Choroid plexus epithelial cell (primary cell): ENCODE measurements around the gene ZNF862.

ENCODE experiments used
- DNase-seq: peaks from one replicate; pipeline ENCODE4 v3.0.0-alpha.2; 2010; ENCODE audit warnings: low read depth
- H3K4me3 ChIP-seq: 2 replicates; pipeline ENCODE4 v1.5.1; 2011; ENCODE audit warnings: low read depth, mild to moderate bottlenecking, control low read depth, low read length, moderate library complexity
- TF ChIP-seq, protein P1 (sequence below): conservative IDR thresholded peaks from 2 replicates; pipeline ENCODE4 v1.5.1; 2011; ENCODE audit warnings: low read depth, mild to moderate bottlenecking, control low read depth, inconsistent platforms, low read length, moderate library complexity

Gene ZNF862

DNA sequence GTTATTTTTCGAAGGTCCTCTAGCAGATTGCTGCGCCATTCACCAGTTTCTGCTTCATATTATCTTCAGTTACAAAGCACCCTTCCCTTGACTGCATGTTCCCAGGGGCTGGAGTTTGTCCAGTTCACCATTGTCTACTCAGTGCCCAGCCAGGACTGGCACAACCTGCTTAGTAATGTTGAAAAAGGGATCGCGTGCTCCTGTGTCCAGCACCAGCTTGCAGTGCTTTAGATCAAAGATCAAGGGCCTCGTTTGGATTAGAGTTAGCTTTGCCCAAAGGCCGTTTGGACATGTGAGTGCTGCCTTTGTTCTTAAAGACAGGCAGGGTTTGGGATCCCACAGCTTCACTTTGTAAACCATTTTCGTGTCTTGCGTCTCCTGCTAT is 36.5 kb downstream of the ZNF862 start:
- DNase-seq = no peak
- TF ChIP-seq, protein P1, sequence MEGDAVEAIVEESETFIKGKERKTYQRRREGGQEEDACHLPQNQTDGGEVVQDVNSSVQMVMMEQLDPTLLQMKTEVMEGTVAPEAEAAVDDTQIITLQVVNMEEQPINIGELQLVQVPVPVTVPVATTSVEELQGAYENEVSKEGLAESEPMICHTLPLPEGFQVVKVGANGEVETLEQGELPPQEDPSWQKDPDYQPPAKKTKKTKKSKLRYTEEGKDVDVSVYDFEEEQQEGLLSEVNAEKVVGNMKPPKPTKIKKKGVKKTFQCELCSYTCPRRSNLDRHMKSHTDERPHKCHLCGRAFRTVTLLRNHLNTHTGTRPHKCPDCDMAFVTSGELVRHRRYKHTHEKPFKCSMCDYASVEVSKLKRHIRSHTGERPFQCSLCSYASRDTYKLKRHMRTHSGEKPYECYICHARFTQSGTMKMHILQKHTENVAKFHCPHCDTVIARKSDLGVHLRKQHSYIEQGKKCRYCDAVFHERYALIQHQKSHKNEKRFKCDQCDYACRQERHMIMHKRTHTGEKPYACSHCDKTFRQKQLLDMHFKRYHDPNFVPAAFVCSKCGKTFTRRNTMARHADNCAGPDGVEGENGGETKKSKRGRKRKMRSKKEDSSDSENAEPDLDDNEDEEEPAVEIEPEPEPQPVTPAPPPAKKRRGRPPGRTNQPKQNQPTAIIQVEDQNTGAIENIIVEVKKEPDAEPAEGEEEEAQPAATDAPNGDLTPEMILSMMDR = no peak
- no peak overlapping the region for H3K4me3 ChIP-seq

DNA sequence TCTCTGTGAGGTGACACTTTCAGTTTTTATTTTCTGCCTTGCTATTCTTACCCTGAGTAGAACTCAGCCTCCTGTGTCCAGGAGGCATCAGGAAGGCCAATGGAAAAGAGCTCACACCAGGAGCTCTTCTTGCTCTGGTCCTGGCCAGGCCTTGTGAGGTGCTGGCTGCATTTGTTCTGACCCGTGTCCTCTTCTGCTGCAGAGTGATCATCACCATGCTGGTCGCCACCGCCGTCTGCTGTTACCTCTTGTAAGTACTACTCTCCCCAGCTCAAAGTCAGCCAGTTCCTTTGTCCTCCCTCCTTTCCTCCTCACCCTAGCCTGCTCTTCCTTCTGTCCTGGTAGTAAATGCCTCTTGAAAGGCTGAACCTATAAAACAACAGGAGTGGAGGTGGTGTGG is 37.2 kb downstream of the ZNF862 start:
- no peak for DNase-seq
- TF ChIP-seq, protein P1 = no peak
- no peak overlapping the region for H3K4me3 ChIP-seq

GRCh38 chr7:149877890-149878522 is 39.8 kb downstream of the ZNF862 start:
- DNase-seq = no peak
- no peak overlapping the region for H3K4me3 ChIP-seq

DNA sequence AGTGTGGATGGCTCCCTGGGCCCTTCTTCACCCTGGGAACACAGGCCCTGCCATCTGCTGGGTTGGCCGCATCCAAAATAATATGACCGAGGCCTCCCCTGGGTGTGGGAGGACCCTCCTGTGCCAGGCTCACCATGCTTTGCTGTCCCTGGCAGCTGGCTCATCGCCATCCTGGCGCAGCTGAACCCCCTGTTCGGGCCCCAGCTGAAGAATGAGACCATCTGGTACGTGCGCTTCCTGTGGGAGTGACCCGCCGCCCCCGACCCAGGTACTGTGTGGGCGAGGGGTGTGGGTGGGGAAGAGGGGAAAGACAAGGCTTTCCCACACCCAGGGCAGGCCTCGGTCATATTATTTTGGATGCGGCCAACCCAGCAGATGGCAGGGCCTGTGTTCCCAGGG is 40.3 kb downstream of the ZNF862 start:
- H3K4me3 ChIP-seq = no peak overlapping the region
- TF ChIP-seq, protein P1 = no peak
- DNase-seq = no peak

More at GRCh38 chr7:149877890-149878522, 39.8 kb downstream of the ZNF862 start:
- TF ChIP-seq, protein P1 = no peak

DNA sequence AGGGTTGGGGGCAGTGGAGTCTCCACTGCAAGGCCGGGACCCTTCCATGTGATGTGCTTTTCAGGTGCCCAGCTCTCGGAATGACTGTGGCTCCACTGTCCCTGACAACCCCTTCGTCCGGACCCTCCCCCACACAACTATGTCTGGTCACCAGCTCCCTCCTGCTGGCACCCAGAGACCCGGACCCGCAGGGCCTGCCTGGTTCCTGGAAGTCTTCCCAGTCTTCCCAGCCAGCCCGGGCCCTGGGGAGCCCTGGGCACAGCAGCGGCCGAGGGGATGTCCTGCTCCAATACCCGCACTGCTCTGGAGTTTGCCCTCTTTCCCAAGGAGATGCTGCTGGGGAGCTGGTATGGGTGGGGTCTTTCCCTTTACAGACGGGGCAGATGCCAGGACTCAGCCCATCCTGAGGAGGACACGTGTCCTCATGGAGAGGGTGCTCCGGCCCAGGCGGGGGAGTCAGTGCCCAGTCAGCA is 41.1 kb downstream of the ZNF862 start:
- DNase-seq = no peak
- TF ChIP-seq, protein P1 = no peak
- no peak overlapping the region for H3K4me3 ChIP-seq

GRCh38 chr7:149879766-149880637 is 41.8 kb downstream of the ZNF862 start:
- no peak for DNase-seq
- H3K4me3 ChIP-seq = no peak overlapping the region
- TF ChIP-seq, protein P1 = no peak
